22Rv1 (cell line): ENCODE measurements around the gene EMP2.

ENCODE experiments used
- ZFX ChIP-seq: fragments of 450-650 bp; IDR thresholded peaks from 2 replicates; pipeline ENCODE4 v1.6.1; 2017; ENCODE audit warnings: antibody characterized with exemption, borderline replicate concordance
- TF ChIP-seq, protein P1 (sequence below): fragments of 450-650 bp; IDR thresholded peaks from 2 replicates; pipeline ENCODE4 v1.5.1; 2017; ENCODE audit warnings: mild to moderate bottlenecking

- TF ChIP-seq, protein P1, sequence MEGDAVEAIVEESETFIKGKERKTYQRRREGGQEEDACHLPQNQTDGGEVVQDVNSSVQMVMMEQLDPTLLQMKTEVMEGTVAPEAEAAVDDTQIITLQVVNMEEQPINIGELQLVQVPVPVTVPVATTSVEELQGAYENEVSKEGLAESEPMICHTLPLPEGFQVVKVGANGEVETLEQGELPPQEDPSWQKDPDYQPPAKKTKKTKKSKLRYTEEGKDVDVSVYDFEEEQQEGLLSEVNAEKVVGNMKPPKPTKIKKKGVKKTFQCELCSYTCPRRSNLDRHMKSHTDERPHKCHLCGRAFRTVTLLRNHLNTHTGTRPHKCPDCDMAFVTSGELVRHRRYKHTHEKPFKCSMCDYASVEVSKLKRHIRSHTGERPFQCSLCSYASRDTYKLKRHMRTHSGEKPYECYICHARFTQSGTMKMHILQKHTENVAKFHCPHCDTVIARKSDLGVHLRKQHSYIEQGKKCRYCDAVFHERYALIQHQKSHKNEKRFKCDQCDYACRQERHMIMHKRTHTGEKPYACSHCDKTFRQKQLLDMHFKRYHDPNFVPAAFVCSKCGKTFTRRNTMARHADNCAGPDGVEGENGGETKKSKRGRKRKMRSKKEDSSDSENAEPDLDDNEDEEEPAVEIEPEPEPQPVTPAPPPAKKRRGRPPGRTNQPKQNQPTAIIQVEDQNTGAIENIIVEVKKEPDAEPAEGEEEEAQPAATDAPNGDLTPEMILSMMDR = no peak
- TF ChIP-seq ZFX = no peak
Measured at GRCh38 chr16:10548404-10548803, 32.0 kb downstream of the EMP2 start.
